Suprapubic skin (tissue), 4 donors: ENCODE results near the gene ACVR1.

Experiments used
- CTCF ChIP-seq, 2 donors: fragments of 200-600 bp in 1 of 2; fragments of 450-650 bp in 1 of 2; sonication (generic) in 1 of 2; IDR thresholded peaks; one replicate each; pipeline ENCODE4 v1.5.1; 2016 to 2019; ENCODE audit warnings: antibody characterized with exemption in 2 of 2, mild to moderate bottlenecking in 1 of 2, moderate library complexity in 1 of 2
- EP300 ChIP-seq: sonication (generic); formaldehyde crosslinking; IDR thresholded peaks from one replicate; pipeline ENCODE4 v1.6.1; 2017; ENCODE audit warnings: antibody characterized with exemption
- POLR2A ChIP-seq, 2 donors: fragments of 450-650 bp; IDR thresholded peaks; one replicate each; pipeline ENCODE4 v1.6.1; 2017; ENCODE audit warnings: antibody characterized with exemption in 2 of 2, mild to moderate bottlenecking in 2 of 2, moderate library complexity in 2 of 2
- POLR2AphosphoS5 ChIP-seq, 3 donors: sonication (generic); formaldehyde crosslinking; IDR thresholded peaks; one replicate each; pipeline ENCODE4 v1.6.1; 2017; ENCODE audit warnings: antibody characterized with exemption in 3 of 3

GRCh38 chr2:157835006-157835405 lies 41.1 kb downstream of the ACVR1 start:
- TF ChIP-seq CTCF (IDR thresholded peaks at IDR 0.05) (no peak), POLR2A (IDR thresholded peaks at IDR 0.05) (no peak), POLR2AphosphoS5 (IDR thresholded peaks at IDR 0.05) (no peak), EP300 (no peak)
